ENCODE measurements around the gene FHL3. TPM values are rescaled to one million over a fixed set of nuclear protein-coding genes. Genes with fewer than 3 reads are reported as not detected.
"Not testable (repeated sequence)": the region's sequence is repeated elsewhere in the genome, so short reads cannot be mapped to it uniquely, and the experiment has no call there.

Gene FHL3
- total RNA-seq, 4 donors from 2014 or later, result 7.5 to 13.8 (median 10.4) TPM

DNA sequence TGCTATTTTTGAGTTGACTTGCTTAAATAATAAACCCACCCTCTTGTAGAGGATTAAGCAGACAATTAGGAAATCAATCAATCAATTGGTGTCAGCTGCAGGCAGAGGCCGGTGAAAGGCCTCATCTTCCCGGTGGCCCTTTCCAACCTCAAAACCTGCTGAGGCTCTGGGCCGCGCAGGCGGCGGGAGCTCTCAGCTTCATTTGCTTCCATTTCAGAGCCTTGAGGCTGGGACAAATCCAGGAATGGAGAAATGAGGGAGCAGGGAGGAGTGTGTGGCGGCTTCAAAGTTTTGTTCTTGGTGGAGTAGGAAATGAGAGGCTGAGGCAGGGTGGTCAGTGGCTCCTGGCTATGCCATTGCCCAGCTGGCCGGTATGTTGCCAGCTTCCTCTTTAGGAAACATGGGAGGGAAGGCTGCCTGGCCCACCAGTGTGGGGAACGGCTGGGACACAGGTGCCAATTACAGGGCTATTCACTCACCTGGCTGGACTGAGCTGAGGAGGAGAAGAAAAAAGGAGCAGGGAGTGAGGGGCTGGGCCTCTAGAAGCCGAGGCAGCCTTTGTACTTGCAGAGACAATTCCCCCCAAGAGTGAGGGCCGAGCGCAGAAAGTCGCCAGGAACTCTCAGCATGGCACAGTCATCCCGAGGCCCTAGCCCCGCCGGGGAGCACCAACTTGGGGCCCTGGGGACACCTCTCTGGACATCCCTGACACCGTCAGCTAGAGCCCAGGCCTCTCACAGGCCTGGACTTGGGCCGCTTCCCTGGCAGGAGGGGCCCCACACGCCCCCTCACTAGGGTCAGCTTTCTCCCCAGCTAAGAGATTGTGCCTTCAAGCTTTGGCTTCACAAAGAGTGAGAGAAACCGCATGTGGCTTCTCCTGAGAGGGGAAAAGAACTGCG, 36.9 kb upstream of the FHL3 start:
- no peak overlapping the region for H3K27ac ChIP-seq
- DNase-seq, result no peak
- H3K36me3 ChIP-seq, result no peaks in the 10 kb centered on the region
- H3K27me3 ChIP-seq, result peaks cover 36% of the 10 kb centered on the region
- intact Hi-C loops (cut with DNase I), result no loop called here
- H3K9me3 ChIP-seq, result no peaks in the 10 kb centered on the region
- H3K4me3 ChIP-seq (replicated peaks in 1 of 3), result no peak overlapping the region
- H3K4me1 ChIP-seq, result peaks cover 14 to 19% of the 10 kb centered on the region in 2 donors
- 90 to 93% methylated on average over 15 to 17 of the region's 21 CpGs for WGBS, 2 donors
- TF ChIP-seq POLR2A (IDR thresholded peaks at IDR 0.05), result no peak

- no peaks in the 10 kb centered on the region for H3K9me3 ChIP-seq
- 88 to 90% methylated on average over 17 of the region's 17 CpGs for WGBS, 2 donors
- H3K36me3 ChIP-seq, result no peaks in the 10 kb centered on the region
- no peak for DNase-seq
- peaks cover 30% of the 10 kb centered on the region for H3K27me3 ChIP-seq
- H3K4me1 ChIP-seq, result peaks cover 5% of the 10 kb centered on the region in 2 donors
- no peak overlapping the region for H3K4me3 ChIP-seq (replicated peaks in 1 of 3)
- no peak overlapping the region for H3K27ac ChIP-seq
- no peak for TF ChIP-seq POLR2A (IDR thresholded peaks at IDR 0.05)
- TF ChIP-seq CTCF (IDR thresholded peaks at IDR 0.05), result no peak
- intact Hi-C loops (cut with DNase I), result no loop called here
Observed at GRCh38 chr1:38039331-38040088, 34.2 kb upstream of the FHL3 start.

DNA sequence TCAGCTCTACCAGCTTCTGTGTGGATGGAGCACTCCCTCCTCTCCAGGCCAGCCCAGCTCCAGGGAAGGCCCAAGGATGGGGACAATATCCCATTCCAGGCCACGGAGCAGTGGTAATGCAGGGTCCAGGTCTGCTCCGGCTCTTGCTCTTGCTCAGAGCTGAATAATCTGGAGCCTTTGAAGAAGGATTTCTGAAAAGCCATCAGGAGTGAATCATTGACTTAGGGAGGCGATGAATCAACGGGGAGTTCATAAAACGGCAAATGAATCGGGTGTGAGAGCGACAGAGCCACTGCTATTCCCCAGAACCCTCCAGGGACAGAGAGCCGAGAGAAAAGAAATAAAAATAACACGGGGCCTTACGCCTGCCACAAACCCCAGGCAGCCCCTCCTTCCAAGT, 33.5 kb upstream of the FHL3 start:
- intact Hi-C loops (cut with DNase I), result no loop called here
- no peaks in the 10 kb centered on the region for H3K9me3 ChIP-seq
- no peak for TF ChIP-seq POLR2A (IDR thresholded peaks at IDR 0.05)
- no peak for TF ChIP-seq CTCF (IDR thresholded peaks at IDR 0.05)
- H3K27me3 ChIP-seq, result peaks cover 24% of the 10 kb centered on the region
- H3K36me3 ChIP-seq, result no peaks in the 10 kb centered on the region
- no peak for DNase-seq
- 80 to 85% methylated on average over 10 of the region's 10 CpGs for WGBS, 2 donors
- H3K4me1 ChIP-seq, result no peaks in the 10 kb centered on the region
- H3K27ac ChIP-seq, result no peak overlapping the region
- no peak overlapping the region for H3K4me3 ChIP-seq (replicated peaks in 1 of 3)

GRCh38 chr1:38037221-38037939, 32.1 kb upstream of the FHL3 start:
- Histone ChIP-seq H3K36me3 (no peaks in the 10 kb centered on the region), H3K27ac (no peak overlapping the region), H3K4me3 (replicated peaks in 1 of 3) (no peak overlapping the region), H3K27me3 (peaks cover 9% of the 10 kb centered on the region), H3K9me3 (no peaks in the 10 kb centered on the region), H3K4me1 (no peaks in the 10 kb centered on the region)
- WGBS, 2 donors, result 64 to 69% methylated on average over 5 of the region's 5 CpGs
- intact Hi-C loops (cut with DNase I), result no loop called here
- TF ChIP-seq POLR2A (IDR thresholded peaks at IDR 0.05), result no peak
- TF ChIP-seq CTCF (IDR thresholded peaks at IDR 0.05), result no peak
- no peak for DNase-seq

DNA sequence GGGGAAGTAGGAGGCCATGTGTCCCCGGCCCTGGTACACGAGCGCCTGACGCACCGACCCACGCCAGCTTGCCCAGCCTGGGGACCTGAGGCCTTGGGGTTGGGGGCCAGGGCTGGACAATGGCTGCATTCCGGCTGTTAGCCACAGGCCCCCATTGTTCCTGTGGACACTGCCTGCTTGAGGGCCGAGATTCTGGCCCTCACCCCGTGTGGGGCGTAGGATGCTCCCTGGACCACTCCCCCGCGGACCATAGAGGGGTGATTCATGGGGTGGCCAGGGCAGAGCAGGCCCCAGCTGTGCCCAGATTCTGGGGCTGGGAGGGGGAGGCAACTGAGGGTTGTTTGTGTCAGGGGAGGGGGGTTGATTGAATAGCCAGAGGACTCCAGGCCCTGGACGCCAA, 29.6 kb upstream of the FHL3 start:
- no peak overlapping the region for H3K27ac ChIP-seq
- H3K4me3 ChIP-seq (replicated peaks in 1 of 3), result no peak overlapping the region
- intact Hi-C loops (cut with DNase I), result no loop called here
- TF ChIP-seq CTCF (IDR thresholded peaks at IDR 0.05) (no peak), POLR2A (IDR thresholded peaks at IDR 0.05) (no peak)
- WGBS, 2 donors, result 92 to 93% methylated on average over 13 of the region's 13 CpGs
- peaks cover 0 to 4% of the 10 kb centered on the region in 2 donors for H3K4me1 ChIP-seq
- no peak for DNase-seq
- H3K27me3 ChIP-seq, result no peaks in the 10 kb centered on the region
- H3K9me3 ChIP-seq, result no peaks in the 10 kb centered on the region
- H3K36me3 ChIP-seq, result no peaks in the 10 kb centered on the region

GRCh38 chr1:38032992-38033391, 27.7 kb upstream of the FHL3 start:
- peaks cover 0 to 14% of the 10 kb centered on the region in 2 donors for H3K4me1 ChIP-seq
- DNase-seq; H3K9me3 ChIP-seq; intact Hi-C loops (cut with DNase I); H3K4me3 ChIP-seq (replicated peaks in 1 of 3); H3K27ac ChIP-seq; H3K27me3 ChIP-seq; H3K36me3 ChIP-seq: not testable (repeated sequence)
- 96% methylated on average over 2 of the region's 2 CpGs for WGBS, 2 donors
